Measurements from ENCODE around the gene HIBCH.

- TF ChIP-seq POLR2A (IDR thresholded peaks at IDR 0.05; ENCODE audit: borderline replicate concordance, extremely low read depth, insufficient read depth, insufficient read length): no peak
- no peak for TF ChIP-seq CTCF (IDR thresholded peaks at IDR 0.05 in 2 of 3, conservative IDR thresholded peaks at IDR 0.05 in 1 of 3; ENCODE audit: borderline replicate concordance in 1 of 3, insufficient read depth in 1 of 3, low read depth in 2 of 3, low read length in 2 of 3)
- TF ChIP-seq SIN3A (IDR thresholded peaks at IDR 0.05; ENCODE audit: low read depth): no peak
- TF ChIP-seq FOSL1 (IDR thresholded peaks at IDR 0.05; ENCODE audit: low read depth): no peak
- no peak for TF ChIP-seq RAD21 (IDR thresholded peaks at IDR 0.05; ENCODE audit: low read depth)
These were observed 47.5 kb upstream of the HIBCH start for GRCh38 chr2:190367091-190367490.

Measured in HCT116 (cell line).